WTC11 (cell line): ENCODE data around the gene ZCCHC18. TPM values are rescaled to one million over a fixed set of nuclear protein-coding genes. Genes with fewer than 3 reads are reported as not detected.

ENCODE experiments used
- ATAC-seq: fragments of 200-7000 bp; cut with Tn5 transposase; 2 replicates; pipeline ENCODE4 v1.10.0; 2021; ENCODE audit warnings: mild to moderate bottlenecking, moderate library complexity
- CTCF ChIA-PET: fragments of 300-600 bp; sonication (Branson Sonifier 250); formaldehyde crosslinking; loops from one replicate; lab custom pipeline; 2021; ENCODE audit warnings: antibody characterized with exemption; lab: Charles Lee
- POLR2A ChIA-PET: fragments of 350-600 bp; sonication (Branson Sonifier 250); formaldehyde crosslinking; loops from one replicate; lab custom pipeline; 2021; ENCODE audit warnings: antibody characterized with exemption; lab: Charles Lee
- DNase-seq: peaks from one replicate; pipeline ENCODE4 v3.0.0; 2021; ENCODE audit warnings: low spot score
- H3K27ac Mint-ChIP-seq: 2 replicates; pipeline ENCODE4 v1.8.0; 2021; ENCODE audit warnings: mixed read lengths
- H3K27me3 Mint-ChIP-seq: 2 replicates; pipeline ENCODE4 v1.8.0; 2021; ENCODE audit warnings: low read depth, mild to moderate bottlenecking, moderate library complexity, mixed read lengths
- H3K36me3 Mint-ChIP-seq: 2 replicates; pipeline ENCODE4 v1.8.0; 2021; ENCODE audit warnings: mixed read lengths
- H3K4me1 Mint-ChIP-seq: 2 replicates; pipeline ENCODE4 v1.8.0; 2022; ENCODE audit warnings: mixed read lengths
- H3K4me3 Mint-ChIP-seq: 2 replicates; pipeline ENCODE4 v1.8.0; 2021; ENCODE audit warnings: mild to moderate bottlenecking, moderate library complexity, mixed read lengths
- H3K9me3 Mint-ChIP-seq: 2 replicates; pipeline ENCODE4 v1.8.0; 2021; ENCODE audit warnings: mixed read lengths
- AFF4 ChIP-seq: sonication (generic); formaldehyde crosslinking; IDR thresholded peaks from 2 replicates; pipeline ENCODE4 v1.8.1; 2023; ENCODE audit warnings: mild to moderate bottlenecking, missing genetic modification reagents, borderline replicate concordance
- E2F5 ChIP-seq: sonication (generic); formaldehyde crosslinking; IDR thresholded peaks from 2 replicates; pipeline ENCODE4 v1.8.1; 2022; ENCODE audit warnings: mild to moderate bottlenecking, moderate library complexity, missing genetic modification reagents
- ETV6 ChIP-seq: sonication (generic); formaldehyde crosslinking; IDR thresholded peaks from 2 replicates; pipeline ENCODE4 v1.8.1; 2022; ENCODE audit warnings: mild to moderate bottlenecking, missing genetic modification reagents
- MLX ChIP-seq: sonication (generic); formaldehyde crosslinking; IDR thresholded peaks from 2 replicates; pipeline ENCODE4 v1.8.1; 2023; ENCODE audit warnings: mild to moderate bottlenecking, missing genetic modification reagents, moderate library complexity
- MYBL2 ChIP-seq: sonication (generic); formaldehyde crosslinking; IDR thresholded peaks from 2 replicates; pipeline ENCODE4 v1.8.1; 2023; ENCODE audit warnings: mild to moderate bottlenecking, moderate library complexity, missing genetic modification reagents
- NR1H2 ChIP-seq: sonication (generic); formaldehyde crosslinking; IDR thresholded peaks from 2 replicates; pipeline ENCODE4 v1.9.0; 2021; ENCODE audit warnings: mild to moderate bottlenecking, moderate library complexity, missing genetic modification reagents
- OVOL2 ChIP-seq: fragments of 250-450 bp; sonication (Bioruptor Pico); IDR thresholded peaks from 2 replicates; pipeline ENCODE4 v1.9.0; 2021; ENCODE audit warnings: mild to moderate bottlenecking, borderline replicate concordance
- SP1 ChIP-seq: sonication (generic); formaldehyde crosslinking; conservative IDR thresholded peaks from 2 replicates; pipeline ENCODE4 v1.8.1; 2022; ENCODE audit warnings: missing genetic modification reagents
- TCF7 ChIP-seq: sonication (generic); formaldehyde crosslinking; IDR thresholded peaks from 2 replicates; pipeline ENCODE4 v1.8.0; 2022; ENCODE audit warnings: mild to moderate bottlenecking, low read depth, missing genetic modification reagents, moderate library complexity
- USF2 ChIP-seq: sonication (generic); formaldehyde crosslinking; IDR thresholded peaks from 2 replicates; pipeline ENCODE4 v1.8.1; 2023; ENCODE audit warnings: mild to moderate bottlenecking, missing genetic modification reagents, moderate library complexity
- ZNF281 ChIP-seq: sonication (generic); formaldehyde crosslinking; IDR thresholded peaks from 2 replicates; pipeline ENCODE4 v1.8.0; 2023; ENCODE audit warnings: mild to moderate bottlenecking, missing genetic modification reagents
- ZNF532 ChIP-seq: fragments of 250-450 bp; sonication (Bioruptor Pico); IDR thresholded peaks from 2 replicates; pipeline ENCODE4 v1.9.0; 2021; ENCODE audit warnings: mild to moderate bottlenecking, borderline replicate concordance
- total RNA-seq: library from RNA; stranded (reverse); gene quantifications from 3 replicates; pipeline ENCODE4 v1.2.3, GENCODE V29; 2021

ZCCHC18 gene
- total RNA-seq, 1 experiment from 2014 or later = 2.3 TPM

GRCh38 chrX:104098919-104099318 lies 13.4 kb upstream of the ZCCHC18 start (continued):
- TF ChIP-seq AFF4 (CRISPR knock-in tag) (no peak), ZNF532 (no peak), OVOL2 (CRISPR knock-in tag) (no peak), TCF7 (CRISPR knock-in tag) (no peak), MYBL2 (CRISPR knock-in tag) (no peak)

GRCh38 chrX:104104676-104105075 lies 7.6 kb upstream of the ZCCHC18 start:
- DNase-seq (no peak), ATAC-seq (no peak)
- Mint-ChIP-seq H3K9me3 (no peaks in the 10 kb centered on the region), H3K36me3 (no peaks in the 10 kb centered on the region), H3K27me3 (no peaks in the 10 kb centered on the region), H3K27ac (no peak overlapping the region), H3K4me3 (no peak overlapping the region), H3K4me1 (no peaks in the 10 kb centered on the region)
- ChIA-PET POLR2A (no interaction called here), CTCF (no interaction called here)
- TF ChIP-seq USF2 (CRISPR knock-in tag) (no peak), SP1 (no peak), E2F5 (no peak)

- H3K9me3 Mint-ChIP-seq = no peaks in the 10 kb centered on the region
- ATAC-seq (no peak), DNase-seq (no peak)
- no peaks in the 10 kb centered on the region for H3K4me1 Mint-ChIP-seq
- H3K4me3 Mint-ChIP-seq = no peak overlapping the region
- H3K27ac Mint-ChIP-seq = no peak overlapping the region
- POLR2A ChIA-PET = no interaction called here
- H3K36me3 Mint-ChIP-seq = no peaks in the 10 kb centered on the region
- CTCF ChIA-PET = no interaction called here
- H3K27me3 Mint-ChIP-seq = no peaks in the 10 kb centered on the region
- TF ChIP-seq MLX (CRISPR knock-in tag) = no peak
- no peak for TF ChIP-seq ETV6 (CRISPR knock-in tag)
- no peak for TF ChIP-seq NR1H2 (CRISPR knock-in tag)
- TF ChIP-seq ZNF281 (CRISPR knock-in tag) = no peak
- TF ChIP-seq USF2 (CRISPR knock-in tag) = no peak
These were observed 6.7 kb upstream of the ZCCHC18 start for GRCh38 chrX:104105330-104106262.
